Peyer's patch (tissue), 4 donors: ENCODE data around the gene PDZD7.
A peak's percentile ranks its signal among the peaks of the same experiment; 100 is the strongest.

Experiments
- CTCF ChIP-seq, 6 experiments: fragments of 450-650 bp in 4 of 6; fragments of 200-600 bp in 2 of 6; sonication (generic) in 1 of 6; IDR thresholded peaks; one replicate each; pipeline ENCODE4 v1.5.1; 2017 to 2019; ENCODE audit warnings: antibody characterized with exemption in 6 of 6, mild to moderate bottlenecking in 3 of 6, moderate library complexity in 1 of 6
- POLR2A ChIP-seq, 2 donors: fragments of 450-650 bp; IDR thresholded peaks; one replicate each; pipeline ENCODE4 v1.5.1; 2017; ENCODE audit warnings: antibody characterized with exemption in 2 of 2, mild to moderate bottlenecking in 2 of 2, moderate library complexity in 2 of 2

DNA sequence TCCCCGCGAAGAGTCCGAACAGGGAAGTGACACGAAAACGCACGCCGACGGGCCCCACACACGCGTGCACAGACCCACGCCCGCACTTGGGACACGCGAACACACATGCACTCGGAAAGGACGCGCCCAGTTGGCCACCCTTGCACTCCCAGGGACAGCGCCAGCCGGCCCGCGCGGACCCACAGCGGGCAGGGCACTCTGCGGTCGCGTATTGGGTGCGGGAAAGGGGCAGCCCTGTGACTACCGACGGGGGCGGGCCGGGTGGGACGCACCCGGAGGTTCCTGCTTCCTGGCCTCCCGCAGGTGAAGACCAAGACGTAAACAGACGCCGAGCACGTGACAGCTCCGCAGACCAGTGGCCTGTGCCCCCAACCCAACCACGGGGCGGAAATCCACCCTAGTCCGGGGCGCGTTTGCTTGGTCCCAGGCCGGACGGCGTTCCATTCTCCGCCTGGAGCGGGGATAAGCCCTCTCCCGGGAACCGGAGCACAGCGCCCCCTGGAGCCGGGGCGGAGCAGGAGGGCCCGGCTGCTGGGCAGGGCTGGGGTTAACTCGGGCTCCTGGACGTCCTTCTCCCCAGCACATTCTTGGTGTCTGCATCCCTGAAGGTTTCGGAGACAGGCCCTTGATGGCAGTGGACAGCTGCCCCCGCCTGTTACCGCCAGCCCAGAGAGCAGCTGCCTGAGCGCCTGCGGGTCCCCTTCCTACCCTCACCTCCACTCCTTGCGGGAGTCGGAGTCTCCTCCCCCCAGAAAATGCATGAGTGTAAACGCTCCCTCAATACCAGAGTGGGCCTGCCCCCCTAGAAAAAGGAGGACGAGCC, 33.4 kb downstream of the PDZD7 start:
- TF ChIP-seq CTCF (IDR thresholded peaks at IDR 0.05) (peak; percentile 58 to 93 (median 91)), POLR2A (IDR thresholded peaks at IDR 0.05) (peak; percentile 25 to 28)
